ENCODE measurements around the gene STK24. TPM values are rescaled to one million over a fixed set of nuclear protein-coding genes. Genes with fewer than 3 reads are reported as not detected.

The STK24 gene
- total RNA-seq, 1 donor from 2014 or later: 190 TPM

- TF ChIP-seq, protein P1, sequence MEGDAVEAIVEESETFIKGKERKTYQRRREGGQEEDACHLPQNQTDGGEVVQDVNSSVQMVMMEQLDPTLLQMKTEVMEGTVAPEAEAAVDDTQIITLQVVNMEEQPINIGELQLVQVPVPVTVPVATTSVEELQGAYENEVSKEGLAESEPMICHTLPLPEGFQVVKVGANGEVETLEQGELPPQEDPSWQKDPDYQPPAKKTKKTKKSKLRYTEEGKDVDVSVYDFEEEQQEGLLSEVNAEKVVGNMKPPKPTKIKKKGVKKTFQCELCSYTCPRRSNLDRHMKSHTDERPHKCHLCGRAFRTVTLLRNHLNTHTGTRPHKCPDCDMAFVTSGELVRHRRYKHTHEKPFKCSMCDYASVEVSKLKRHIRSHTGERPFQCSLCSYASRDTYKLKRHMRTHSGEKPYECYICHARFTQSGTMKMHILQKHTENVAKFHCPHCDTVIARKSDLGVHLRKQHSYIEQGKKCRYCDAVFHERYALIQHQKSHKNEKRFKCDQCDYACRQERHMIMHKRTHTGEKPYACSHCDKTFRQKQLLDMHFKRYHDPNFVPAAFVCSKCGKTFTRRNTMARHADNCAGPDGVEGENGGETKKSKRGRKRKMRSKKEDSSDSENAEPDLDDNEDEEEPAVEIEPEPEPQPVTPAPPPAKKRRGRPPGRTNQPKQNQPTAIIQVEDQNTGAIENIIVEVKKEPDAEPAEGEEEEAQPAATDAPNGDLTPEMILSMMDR (IDR thresholded peaks at IDR 0.05; ENCODE audit: insufficient read depth, low read length, poor library complexity, severe bottlenecking): no peak
- H3K36me3 ChIP-seq (ENCODE audit: control insufficient read depth, insufficient read depth, low read length): peaks cover 4% of the 10 kb centered on the region
- no peak for DNase-seq (ENCODE audit: low read depth)
These were observed 123.8 kb downstream of the STK24 start for GRCh38 chr13:98452851-98453843.

GRCh38 chr13:98451676-98452470, 125.0 kb downstream of the STK24 start:
- Histone ChIP-seq H3K27me3 (ENCODE audit: control insufficient read depth, insufficient read depth, low read length) (no peaks in the 10 kb centered on the region), H3K36me3 (ENCODE audit: control insufficient read depth, insufficient read depth, low read length) (peaks cover 6% of the 10 kb centered on the region), H3K4me3 (ENCODE audit: low read depth, low read length) (no peak overlapping the region)
- DNase-seq (ENCODE audit: low read depth): no peak
- TF ChIP-seq, protein P1 (IDR thresholded peaks at IDR 0.05; ENCODE audit: insufficient read depth, low read length, poor library complexity, severe bottlenecking): no peak

More at GRCh38 chr13:98452851-98453843, 123.8 kb downstream of the STK24 start:
- Histone ChIP-seq H3K27me3 (ENCODE audit: control insufficient read depth, insufficient read depth, low read length) (no peaks in the 10 kb centered on the region), H3K4me3 (ENCODE audit: low read depth, low read length) (no peak overlapping the region)

DNA sequence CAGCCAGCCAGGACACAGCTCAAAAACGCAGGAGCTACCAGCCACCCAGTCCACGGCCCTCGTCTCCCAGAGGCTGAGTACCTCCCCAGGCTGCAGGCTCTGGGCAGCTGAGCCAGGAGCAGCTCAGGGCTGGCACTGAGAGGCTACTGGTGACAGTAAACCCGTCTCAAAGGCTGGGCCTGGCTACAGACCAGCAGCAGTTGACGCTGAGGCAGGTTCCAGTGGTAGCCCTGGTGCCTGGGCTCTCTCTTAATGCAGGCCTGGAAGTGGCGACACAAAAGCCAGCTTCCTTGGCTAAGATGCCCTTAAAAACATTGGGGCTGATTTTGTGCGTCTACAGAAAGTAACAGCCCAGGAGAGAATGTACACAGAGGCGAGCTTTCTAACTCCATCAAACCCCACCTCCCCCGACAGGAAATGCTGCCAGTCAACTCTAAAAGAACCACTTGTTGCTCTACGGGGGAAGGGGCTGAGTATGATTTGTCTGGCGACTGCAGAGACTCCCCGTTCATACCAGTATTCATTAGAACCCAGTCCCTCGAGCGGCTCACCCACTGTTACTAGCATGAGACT, 126.3 kb downstream of the STK24 start:
- no peak for DNase-seq (ENCODE audit: low read depth)
- TF ChIP-seq, protein P1 (IDR thresholded peaks at IDR 0.05; ENCODE audit: insufficient read depth, low read length, poor library complexity, severe bottlenecking): no peak
- H3K36me3 ChIP-seq (ENCODE audit: control insufficient read depth, insufficient read depth, low read length): peaks cover 8% of the 10 kb centered on the region

GRCh38 chr13:98450026-98450425, 126.9 kb downstream of the STK24 start:
- Histone ChIP-seq H3K36me3 (ENCODE audit: control insufficient read depth, insufficient read depth, low read length) (peaks cover 8% of the 10 kb centered on the region), H3K27me3 (ENCODE audit: control insufficient read depth, insufficient read depth, low read length) (no peaks in the 10 kb centered on the region), H3K4me3 (ENCODE audit: low read depth, low read length) (no peak overlapping the region)
- no peak for DNase-seq (ENCODE audit: low read depth)
- TF ChIP-seq, protein P1 (IDR thresholded peaks at IDR 0.05; ENCODE audit: insufficient read depth, low read length, poor library complexity, severe bottlenecking): no peak

More for the DNA sequence above, 126.3 kb downstream of the STK24 start:
- Histone ChIP-seq H3K4me3 (ENCODE audit: low read depth, low read length) (no peak overlapping the region), H3K27me3 (ENCODE audit: control insufficient read depth, insufficient read depth, low read length) (no peaks in the 10 kb centered on the region)

DNA sequence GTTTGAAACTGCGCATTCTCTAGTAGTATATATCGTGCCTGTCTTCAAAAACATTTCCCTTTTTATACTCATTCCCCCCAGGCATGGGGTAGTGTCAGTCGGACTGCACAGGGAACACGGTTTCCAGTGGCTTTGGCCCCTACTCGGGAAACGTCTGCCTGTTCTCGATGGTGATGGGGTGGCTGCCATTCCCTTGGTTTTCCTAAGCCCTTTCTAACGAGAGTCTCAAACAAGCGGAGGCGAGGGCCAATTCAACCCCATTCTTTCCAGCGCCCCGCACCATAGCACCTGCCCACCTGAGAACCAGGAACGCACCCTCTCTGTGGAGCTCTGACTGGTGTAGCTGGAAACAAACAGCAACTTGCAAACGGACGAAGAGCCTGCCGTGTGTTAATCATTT, 127.6 kb downstream of the STK24 start:
- TF ChIP-seq, protein P1 (IDR thresholded peaks at IDR 0.05; ENCODE audit: insufficient read depth, low read length, poor library complexity, severe bottlenecking): no peak
- DNase-seq (ENCODE audit: low read depth): no peak
- no peaks in the 10 kb centered on the region for H3K27me3 ChIP-seq (ENCODE audit: control insufficient read depth, insufficient read depth, low read length)
- peaks cover 7% of the 10 kb centered on the region for H3K36me3 ChIP-seq (ENCODE audit: control insufficient read depth, insufficient read depth, low read length)
- no peak overlapping the region for H3K4me3 ChIP-seq (ENCODE audit: low read depth, low read length)

All from kidney epithelial cell (primary cell).